Measurements from ENCODE around the gene CHCHD5. TPM values are rescaled to one million over a fixed set of nuclear protein-coding genes. Genes with fewer than 3 reads are reported as not detected.

Gene CHCHD5
- total RNA-seq, 1 experiment from 2014 or later = 46.7 TPM

GRCh38 chr2:112629823-112630222 lies 45.4 kb downstream of the CHCHD5 start:
- H3K36me3 ChIP-seq (ENCODE audit: control insufficient read depth, insufficient read depth, low read length) = no peaks in the 10 kb centered on the region
- no peak overlapping the region for H3K27ac ChIP-seq (ENCODE audit: low read length)
- in situ Hi-C loops (cut with HindIII; ENCODE audit: low pct_unique_long_range_greater_than_20kb, low sequenced_read_pairs) (no loop called here), intact Hi-C loops (cut with micrococcal nuclease; ENCODE audit: unreplicated experiment) (no loop called here)
- no peaks in the 10 kb centered on the region for H3K27me3 ChIP-seq (ENCODE audit: control insufficient read depth, insufficient read depth, low read length)
- ChIA-PET POLR2A (no interaction called here), CTCF (interaction anchor here (0.9 to 2.0 kb wide), 3 partner anchors 13 to 312 kb away, joined by 3 to 6 read pairs (median 3); no protein-coding TSS in a partner anchor)
- H3K4me1 ChIP-seq (ENCODE audit: control insufficient read depth, insufficient read depth, low read length) = peaks cover 23% of the 10 kb centered on the region
- H3K4me3 ChIP-seq (ENCODE audit: low read depth in 2 of 2, low read length in 2 of 2) = no peak overlapping the region
- ATAC-seq (no peak), DNase-seq (ENCODE audit: low read depth, low spot score) (no peak)
- no peaks in the 10 kb centered on the region for H3K9me3 ChIP-seq (ENCODE audit: control insufficient read depth, insufficient read depth, low read depth, low read length)
- BruUV-seq (replicated peaks) = no TSS peak
- TF ChIP-seq POLR2AphosphoS5 (IDR thresholded peaks at IDR 0.05; ENCODE audit: low read depth, low read length) = no peak
- TF ChIP-seq CTCF (IDR thresholded peaks at IDR 0.05) = no peak
- TF ChIP-seq TCF7L2 (IDR thresholded peaks at IDR 0.05; ENCODE audit: low read depth, low read length) = no peak
- TF ChIP-seq REST (IDR thresholded peaks at IDR 0.05; ENCODE audit: insufficient read depth in 1 of 2, low read depth in 2 of 2, low read length in 1 of 2) = no peak
- TF ChIP-seq SIN3A (IDR thresholded peaks at IDR 0.05; ENCODE audit: borderline replicate concordance, insufficient read depth, low read depth, low read length) = no peak

- peaks cover 23% of the 10 kb centered on the region for H3K4me1 ChIP-seq (ENCODE audit: control insufficient read depth, insufficient read depth, low read length)
- no peaks in the 10 kb centered on the region for H3K27me3 ChIP-seq (ENCODE audit: control insufficient read depth, insufficient read depth, low read length)
- ATAC-seq (no peak), DNase-seq (ENCODE audit: low read depth, low spot score) (no peak)
- in situ Hi-C loops (cut with HindIII; ENCODE audit: low pct_unique_long_range_greater_than_20kb, low sequenced_read_pairs) = no loop called here
- no peaks in the 10 kb centered on the region for H3K36me3 ChIP-seq (ENCODE audit: control insufficient read depth, insufficient read depth, low read length)
- CTCF ChIA-PET = interaction anchor here (0.9 to 2.0 kb wide), 4 partner anchors 12 to 312 kb away, joined by 3 to 8 read pairs (median 4); no protein-coding TSS in a partner anchor
- peak overlapping the region; percentile 11; the same call in 1 of the 2 replicates for H3K27ac ChIP-seq (ENCODE audit: low read length)
- intact Hi-C loops (cut with micrococcal nuclease; ENCODE audit: unreplicated experiment) = no loop called here
- no peaks in the 10 kb centered on the region for H3K9me3 ChIP-seq (ENCODE audit: control insufficient read depth, insufficient read depth, low read depth, low read length)
- no peak for TF ChIP-seq SIN3A (IDR thresholded peaks at IDR 0.05; ENCODE audit: borderline replicate concordance, insufficient read depth, low read depth, low read length)
- no peak for TF ChIP-seq POLR2AphosphoS5 (IDR thresholded peaks at IDR 0.05; ENCODE audit: low read depth, low read length)
- no peak for TF ChIP-seq TCF7L2 (IDR thresholded peaks at IDR 0.05; ENCODE audit: low read depth, low read length)
- no peak for TF ChIP-seq REST (IDR thresholded peaks at IDR 0.05; ENCODE audit: insufficient read depth in 1 of 2, low read depth in 2 of 2, low read length in 1 of 2)
- no peak for TF ChIP-seq CTCF (IDR thresholded peaks at IDR 0.05)
- POLR2A ChIA-PET = no interaction called here
- no TSS peak for BruUV-seq (replicated peaks)
- no peak overlapping the region; a peak in 1 of 4 replicates for H3K4me3 ChIP-seq (ENCODE audit: low read depth in 2 of 2, low read length in 2 of 2)
These were observed 45.9 kb downstream of the CHCHD5 start for GRCh38 chr2:112630268-112630667.
